ENCODE measurements around the gene NPBWR2. TPM values are rescaled to one million over a fixed set of nuclear protein-coding genes. Genes with fewer than 3 reads are reported as not detected.
A peak's percentile ranks its signal among the peaks of the same experiment; 100 is the strongest.

The NPBWR2 gene
- total RNA-seq, 1 donor from 2014 or later, result not detected

- Mint-ChIP-seq H3K4me3 (ENCODE audit: unreplicated experiment) (peak overlapping the region; percentile 65), H3K27me3 (ENCODE audit: unreplicated experiment) (peaks cover 5% of the 10 kb centered on the region), H3K36me3 (ENCODE audit: unreplicated experiment) (no peaks in the 10 kb centered on the region), H3K27ac (ENCODE audit: unreplicated experiment) (no peak overlapping the region), H3K9me3 (ENCODE audit: unreplicated experiment) (peaks cover 3% of the 10 kb centered on the region), H3K4me1 (ENCODE audit: low read depth, unreplicated experiment) (peaks cover 8% of the 10 kb centered on the region)
- no peak for DNase-seq
- no peak for TF ChIP-seq CTCF (IDR thresholded peaks at IDR 0.05; ENCODE audit: partially characterized antibody, unreplicated experiment)
These were observed 45.1 kb downstream of the NPBWR2 start for GRCh38 chr20:64062276-64062595.

- Mint-ChIP-seq H3K4me1 (ENCODE audit: low read depth, unreplicated experiment) (peaks cover 4% of the 10 kb centered on the region), H3K4me3 (ENCODE audit: unreplicated experiment) (no peak overlapping the region), H3K27me3 (ENCODE audit: unreplicated experiment) (peaks cover 14% of the 10 kb centered on the region), H3K36me3 (ENCODE audit: unreplicated experiment) (no peaks in the 10 kb centered on the region), H3K9me3 (ENCODE audit: unreplicated experiment) (peaks cover 3% of the 10 kb centered on the region), H3K27ac (ENCODE audit: unreplicated experiment) (no peak overlapping the region)
- no peak for TF ChIP-seq CTCF (IDR thresholded peaks at IDR 0.05; ENCODE audit: partially characterized antibody, unreplicated experiment)
- no peak for DNase-seq
These were observed 48.8 kb downstream of the NPBWR2 start for GRCh38 chr20:64058536-64058935.

- Mint-ChIP-seq H3K4me1 (ENCODE audit: low read depth, unreplicated experiment) (peaks cover 6% of the 10 kb centered on the region), H3K27ac (ENCODE audit: unreplicated experiment) (no peak overlapping the region), H3K4me3 (ENCODE audit: unreplicated experiment) (no peak overlapping the region), H3K9me3 (ENCODE audit: unreplicated experiment) (peaks cover 3% of the 10 kb centered on the region), H3K27me3 (ENCODE audit: unreplicated experiment) (peaks cover 18% of the 10 kb centered on the region), H3K36me3 (ENCODE audit: unreplicated experiment) (no peaks in the 10 kb centered on the region)
- DNase-seq, result peak; percentile 86
- peak; percentile 83 for TF ChIP-seq CTCF (IDR thresholded peaks at IDR 0.05; ENCODE audit: partially characterized antibody, unreplicated experiment)
These were observed 49.5 kb downstream of the NPBWR2 start for GRCh38 chr20:64057628-64058498.

GRCh38 chr20:64056889-64057627 is 50.3 kb downstream of the NPBWR2 start:
- Mint-ChIP-seq H3K4me1 (ENCODE audit: low read depth, unreplicated experiment) (peaks cover 6% of the 10 kb centered on the region), H3K27me3 (ENCODE audit: unreplicated experiment) (peaks cover 18% of the 10 kb centered on the region), H3K27ac (ENCODE audit: unreplicated experiment) (no peak overlapping the region), H3K36me3 (ENCODE audit: unreplicated experiment) (no peaks in the 10 kb centered on the region), H3K9me3 (ENCODE audit: unreplicated experiment) (peaks cover 3% of the 10 kb centered on the region), H3K4me3 (ENCODE audit: unreplicated experiment) (no peak overlapping the region)
- DNase-seq, result no peak
- no peak for TF ChIP-seq CTCF (IDR thresholded peaks at IDR 0.05; ENCODE audit: partially characterized antibody, unreplicated experiment)

GRCh38 chr20:64056639-64056888 is 50.8 kb downstream of the NPBWR2 start:
- H3K27me3 Mint-ChIP-seq (ENCODE audit: unreplicated experiment), result peaks cover 18% of the 10 kb centered on the region
- H3K4me1 Mint-ChIP-seq (ENCODE audit: low read depth, unreplicated experiment), result peaks cover 6% of the 10 kb centered on the region
- no peak for TF ChIP-seq CTCF (IDR thresholded peaks at IDR 0.05; ENCODE audit: partially characterized antibody, unreplicated experiment)
- H3K4me3 Mint-ChIP-seq (ENCODE audit: unreplicated experiment), result no peak overlapping the region
- no peak overlapping the region for H3K27ac Mint-ChIP-seq (ENCODE audit: unreplicated experiment)
- no peak for DNase-seq
- no peaks in the 10 kb centered on the region for H3K36me3 Mint-ChIP-seq (ENCODE audit: unreplicated experiment)
- peaks cover 2% of the 10 kb centered on the region for H3K9me3 Mint-ChIP-seq (ENCODE audit: unreplicated experiment)
